HG03097 (cell line): ENCODE data around the gene CTNNA2.

Source experiments
- ATAC-seq: cut with Tn5 transposase; IDR thresholded peaks from one replicate; pipeline ENCODE4 v1.9.1; 2021; ENCODE audit not compliant: unreplicated experiment, low FRiP score

The CTNNA2 gene

GRCh38 chr2:79512442-79513401 is at the start of gene CTNNA2:
CTNNA2 (plus strand) TSS chr2:79513051.
- no peak for ATAC-seq

- ATAC-seq = no peak
Observed at GRCh38 chr2:79487399-79487798, 25.5 kb upstream of the CTNNA2 start.

GRCh38 chr2:79511320-79511951 is 1.4 kb upstream of the CTNNA2 start:
- no peak for ATAC-seq

- ATAC-seq = no peak
Observed at GRCh38 chr2:79513711-79514110, 860 bp downstream of the CTNNA2 start.

GRCh38 chr2:79529636-79530035 is 16.8 kb downstream of the CTNNA2 start:
- no peak for ATAC-seq

- ATAC-seq = no peak
Observed at GRCh38 chr2:79530443-79530842, 17.6 kb downstream of the CTNNA2 start.

- no peak for ATAC-seq
Observed at GRCh38 chr2:79547568-79547967, 34.7 kb downstream of the CTNNA2 start.

GRCh38 chr2:79552653-79553052 is 39.8 kb downstream of the CTNNA2 start:
- ATAC-seq = no peak

- no peak for ATAC-seq
Observed at GRCh38 chr2:79554899-79555298, 42.0 kb downstream of the CTNNA2 start.

- ATAC-seq = no peak
Observed at GRCh38 chr2:79564065-79564464, 51.2 kb downstream of the CTNNA2 start.

- ATAC-seq = no peak
Observed at GRCh38 chr2:79569048-79569447, 56.2 kb downstream of the CTNNA2 start.

- ATAC-seq = no peak
Observed at GRCh38 chr2:79573895-79574674, 61.2 kb downstream of the CTNNA2 start.

GRCh38 chr2:79576451-79576850 is 63.6 kb downstream of the CTNNA2 start:
- no peak for ATAC-seq

- no peak for ATAC-seq
Observed at GRCh38 chr2:79578952-79579351, 66.1 kb downstream of the CTNNA2 start.

GRCh38 chr2:79580175-79580574 is 67.3 kb downstream of the CTNNA2 start:
- ATAC-seq = no peak

GRCh38 chr2:79585701-79586433 is 73.0 kb downstream of the CTNNA2 start:
- no peak for ATAC-seq

GRCh38 chr2:79591281-79591680 is 78.4 kb downstream of the CTNNA2 start:
- ATAC-seq = no peak

- ATAC-seq = no peak
Observed at GRCh38 chr2:79593237-79593867, 80.5 kb downstream of the CTNNA2 start.

GRCh38 chr2:79596403-79596802 is 83.6 kb downstream of the CTNNA2 start:
- no peak for ATAC-seq

- ATAC-seq = no peak
Observed at GRCh38 chr2:79604748-79605147, 91.9 kb downstream of the CTNNA2 start.
